GM13977 (cell line): ENCODE results near the gene LMNB1.
"Not testable (repeated sequence)": the region's sequence is repeated elsewhere in the genome, so short reads cannot be mapped to it uniquely, and the experiment has no call there.

Experiments used
- DNase-seq: peaks from one replicate; pipeline ENCODE4 v3.0.0; 2012; ENCODE audit warnings: low spot score
- CTCF ChIP-seq: IDR thresholded peaks from 2 replicates; pipeline ENCODE4 v1.5.1; 2012; ENCODE audit warnings: mild to moderate bottlenecking, control low read depth; ENCODE audit not compliant: insufficient read depth; ENCODE audit errors: extremely low read depth, missing control alignments
- in situ Hi-C: fragments of 300-500 bp; cut with MboI; formaldehyde crosslinking; loops from one replicate; pipeline ENCODE4 v1.12.0; 2022; ENCODE audit warnings: low sequenced_read_pairs, low pct_unique_long_range_greater_than_20kb, mixed read lengths, inconsistent platforms; ENCODE audit not compliant: unreplicated experiment

The LMNB1 gene, protein sequence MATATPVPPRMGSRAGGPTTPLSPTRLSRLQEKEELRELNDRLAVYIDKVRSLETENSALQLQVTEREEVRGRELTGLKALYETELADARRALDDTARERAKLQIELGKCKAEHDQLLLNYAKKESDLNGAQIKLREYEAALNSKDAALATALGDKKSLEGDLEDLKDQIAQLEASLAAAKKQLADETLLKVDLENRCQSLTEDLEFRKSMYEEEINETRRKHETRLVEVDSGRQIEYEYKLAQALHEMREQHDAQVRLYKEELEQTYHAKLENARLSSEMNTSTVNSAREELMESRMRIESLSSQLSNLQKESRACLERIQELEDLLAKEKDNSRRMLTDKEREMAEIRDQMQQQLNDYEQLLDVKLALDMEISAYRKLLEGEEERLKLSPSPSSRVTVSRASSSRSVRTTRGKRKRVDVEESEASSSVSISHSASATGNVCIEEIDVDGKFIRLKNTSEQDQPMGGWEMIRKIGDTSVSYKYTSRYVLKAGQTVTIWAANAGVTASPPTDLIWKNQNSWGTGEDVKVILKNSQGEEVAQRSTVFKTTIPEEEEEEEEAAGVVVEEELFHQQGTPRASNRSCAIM

GRCh38 chr5:126776499-126777256 lies at the start of gene LMNB1:
Gene LMNB1 (plus strand): TSS chr5:126777136. CDS start chr5:126777509, 373 bp downstream.
- in situ Hi-C loops: loop anchor here (5.0 kb wide), 1 partner anchor 99 kb away; no protein-coding TSS in a partner anchor
- TF ChIP-seq CTCF: no peak
- peak; percentile 93 for DNase-seq

GRCh38 chr5:126732716-126733115 lies 44.2 kb upstream of the LMNB1 start:
- in situ Hi-C loops: no loop called here
- DNase-seq: no peak
- TF ChIP-seq CTCF: no peak

DNA sequence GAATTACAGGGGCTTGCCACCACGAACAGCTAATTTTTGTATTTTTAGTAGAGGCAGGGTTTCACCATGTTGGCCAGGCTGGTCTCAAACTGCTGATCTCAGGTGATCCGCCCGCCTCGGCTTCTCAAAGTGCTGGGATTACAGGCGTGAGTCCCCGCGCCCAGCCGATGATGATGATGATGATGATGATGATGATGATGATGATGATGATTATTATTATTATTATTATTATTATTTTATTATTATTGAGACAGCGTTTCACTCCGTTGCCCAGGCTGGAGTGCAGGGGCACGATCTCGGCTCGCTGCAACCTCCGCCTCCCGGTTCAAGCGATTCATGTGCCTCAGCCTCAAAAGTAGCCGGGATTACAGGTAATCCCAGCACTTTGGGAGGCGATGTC lies 42.4 kb upstream of the LMNB1 start:
- DNase-seq, in situ Hi-C loops: not testable (repeated sequence)

DNA sequence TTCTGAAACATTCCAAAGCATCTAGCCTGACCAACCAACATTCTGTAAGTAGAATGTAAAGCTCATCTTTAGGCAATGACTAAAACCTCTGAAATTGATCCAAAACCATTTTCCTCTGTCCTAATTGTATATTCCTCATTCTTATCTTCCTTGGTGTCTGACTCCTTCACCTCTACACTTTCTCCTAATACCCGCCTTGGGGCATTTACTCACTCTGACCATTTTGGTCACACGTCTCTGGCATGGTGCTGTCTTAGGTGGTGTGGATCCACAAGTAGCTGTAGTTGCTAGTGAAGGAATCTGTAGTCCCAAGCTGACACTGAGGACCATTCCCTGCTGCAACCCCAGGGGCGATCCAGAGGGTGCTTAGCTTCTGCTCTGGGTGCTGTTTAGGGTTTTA lies 40.8 kb upstream of the LMNB1 start:
- DNase-seq: no peak
- no peak for TF ChIP-seq CTCF
- in situ Hi-C loops: no loop called here

DNA sequence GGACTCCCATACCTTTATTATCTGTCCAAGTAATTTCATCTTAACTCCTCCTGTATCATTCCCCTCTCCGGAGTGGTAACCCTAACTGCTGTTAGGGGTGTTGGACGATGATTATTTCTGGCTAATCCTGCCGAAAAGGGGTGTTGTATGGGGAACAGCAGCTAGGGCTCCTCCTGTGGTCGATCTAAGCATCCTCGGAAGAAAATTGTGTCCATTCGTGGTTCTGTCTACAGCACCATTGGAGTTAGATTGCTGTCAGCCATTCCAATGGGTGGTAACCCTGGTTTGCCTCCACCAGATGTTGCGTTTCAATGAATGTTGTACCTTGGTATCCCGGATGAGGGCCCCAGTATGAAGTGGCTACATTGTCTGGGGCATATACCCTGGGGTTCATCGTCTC lies 35.6 kb upstream of the LMNB1 start:
- no peak for DNase-seq
- in situ Hi-C loops: no loop called here
- no peak for TF ChIP-seq CTCF

DNA sequence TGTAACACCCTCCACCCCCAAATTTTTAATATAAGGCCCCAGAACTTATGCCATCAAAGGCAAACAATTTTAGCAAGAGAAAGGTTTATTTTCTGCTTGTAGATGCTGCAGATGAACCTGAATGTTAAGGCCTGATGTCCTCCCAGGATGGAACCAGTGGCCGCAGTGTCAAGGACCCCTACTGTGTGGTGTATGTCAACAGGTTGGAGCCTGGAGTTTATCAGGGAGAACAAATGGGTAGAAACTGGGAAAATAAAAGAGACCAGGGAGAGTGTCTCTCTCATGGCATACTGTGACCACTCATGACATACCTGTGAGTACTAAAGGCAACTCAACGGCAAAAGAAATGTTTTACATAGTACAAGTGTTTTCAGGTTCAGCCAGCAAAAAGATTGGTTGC lies 34.5 kb upstream of the LMNB1 start:
- in situ Hi-C loops: no loop called here
- no peak for TF ChIP-seq CTCF
- no peak for DNase-seq

- no peak for TF ChIP-seq CTCF
- no peak for DNase-seq
- in situ Hi-C loops: no loop called here
Measured at GRCh38 chr5:126744836-126745235, 32.1 kb upstream of the LMNB1 start.
